Stimulated activated CD4-positive, alpha-beta T cell treated with anti-CD3 and anti-CD28 coated beads, Interleukin-1b, Interleukin-23, amount 100 ng/mL, for 4 hours (primary cell): ENCODE data around the gene CHST11.
"Not testable (repeated sequence)": the region's sequence is repeated elsewhere in the genome, so short reads cannot be mapped to it uniquely, and the experiment has no call there.

Source experiments
- DNase-seq, 2 donors: peaks; one replicate each; pipeline ENCODE4 v3.0.0-alpha.2; 2020; ENCODE audit warnings: low read depth in 2 of 2

The CHST11 gene

GRCh38 chr12:104738776-104739642, 282.3 kb downstream of the CHST11 start:
- DNase-seq, result no peak

- DNase-seq, result no peak
Measured at GRCh38 chr12:104740668-104741067, 283.9 kb downstream of the CHST11 start.

GRCh38 chr12:104741077-104741476, 284.3 kb downstream of the CHST11 start:
- DNase-seq, result no peak

- DNase-seq, result no peak
Measured at GRCh38 chr12:104741497-104742367, 285.0 kb downstream of the CHST11 start.

GRCh38 chr12:104742551-104743201, 285.9 kb downstream of the CHST11 start:
- no peak for DNase-seq

GRCh38 chr12:104743202-104743580, 286.4 kb downstream of the CHST11 start:
- no peak for DNase-seq

GRCh38 chr12:104743753-104744548, 287.2 kb downstream of the CHST11 start:
- not testable (repeated sequence) for DNase-seq

GRCh38 chr12:104746467-104747088, 289.8 kb downstream of the CHST11 start:
- no peak for DNase-seq

- DNase-seq, result no peak
Measured at GRCh38 chr12:104747330-104747729, 290.6 kb downstream of the CHST11 start.

- DNase-seq, result peak in 1 of 2 donors; percentile 9
Measured at GRCh38 chr12:104747955-104748354, 291.2 kb downstream of the CHST11 start.

GRCh38 chr12:104748356-104748755, 291.6 kb downstream of the CHST11 start:
- DNase-seq, result no peak

GRCh38 chr12:104748790-104749189, 292.0 kb downstream of the CHST11 start:
- no peak for DNase-seq

- no peak for DNase-seq
Measured at GRCh38 chr12:104749545-104749944, 292.8 kb downstream of the CHST11 start.

- no peak for DNase-seq
Measured at GRCh38 chr12:104750061-104750460, 293.3 kb downstream of the CHST11 start.

GRCh38 chr12:104751120-104751519, 294.4 kb downstream of the CHST11 start:
- no peak for DNase-seq

- DNase-seq, result no peak
Measured at GRCh38 chr12:104751594-104751993, 294.8 kb downstream of the CHST11 start.

GRCh38 chr12:104752016-104752415, 295.3 kb downstream of the CHST11 start:
- no peak for DNase-seq

- DNase-seq, result no peak
Measured at GRCh38 chr12:104752881-104753280, 296.1 kb downstream of the CHST11 start.

GRCh38 chr12:104756901-104757300, 300.2 kb downstream of the CHST11 start:
- DNase-seq, result no peak

GRCh38 chr12:104758771-104759170, 302.0 kb downstream of the CHST11 start:
- DNase-seq, result no peak

- DNase-seq, result no peak
Measured at GRCh38 chr12:104761091-104761490, 304.3 kb downstream of the CHST11 start.
